Fibroblast of mammary gland (primary cell): Measurements from ENCODE around the gene GH1.
"Not testable (repeated sequence)": the region's sequence is repeated elsewhere in the genome, so short reads cannot be mapped to it uniquely, and the experiment has no call there.

Source experiments
- DNase-seq: peaks from one replicate; pipeline ENCODE4 v3.0.0-alpha.2; 2010; ENCODE audit warnings: low read depth
- H3K4me3 ChIP-seq: 2 replicates; pipeline ENCODE4 v1.5.1; 2011; ENCODE audit warnings: low read depth, mild to moderate bottlenecking, low read length, moderate library complexity; ENCODE audit not compliant: control insufficient read depth
- TF ChIP-seq, protein P1 (sequence below): conservative IDR thresholded peaks from 2 replicates; pipeline ENCODE4 v1.5.1; 2011; ENCODE audit warnings: low read depth, low read length, inconsistent platforms; ENCODE audit not compliant: control insufficient read depth, insufficient read depth

GH1 gene

DNA sequence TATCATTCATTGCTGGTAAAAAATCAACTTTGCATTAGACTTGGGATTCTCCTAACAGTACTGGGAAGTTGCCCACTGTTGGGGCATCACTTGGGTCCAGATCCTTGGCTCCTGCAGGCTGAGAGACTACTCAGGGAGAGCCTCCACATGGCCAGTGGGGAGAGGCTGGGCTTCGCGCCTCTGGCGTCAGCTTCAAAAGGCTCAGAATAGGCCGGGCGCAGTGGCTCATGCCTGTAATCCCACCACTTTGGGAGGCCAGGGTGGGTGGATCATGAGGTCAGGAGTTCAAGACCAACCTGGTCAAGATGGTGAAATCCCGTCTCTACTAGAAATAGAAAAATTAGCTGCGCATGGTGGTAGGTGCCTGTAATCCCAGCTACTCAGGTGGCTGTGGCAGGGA, 4.2 kb downstream of the GH1 start:
- TF ChIP-seq, protein P1, sequence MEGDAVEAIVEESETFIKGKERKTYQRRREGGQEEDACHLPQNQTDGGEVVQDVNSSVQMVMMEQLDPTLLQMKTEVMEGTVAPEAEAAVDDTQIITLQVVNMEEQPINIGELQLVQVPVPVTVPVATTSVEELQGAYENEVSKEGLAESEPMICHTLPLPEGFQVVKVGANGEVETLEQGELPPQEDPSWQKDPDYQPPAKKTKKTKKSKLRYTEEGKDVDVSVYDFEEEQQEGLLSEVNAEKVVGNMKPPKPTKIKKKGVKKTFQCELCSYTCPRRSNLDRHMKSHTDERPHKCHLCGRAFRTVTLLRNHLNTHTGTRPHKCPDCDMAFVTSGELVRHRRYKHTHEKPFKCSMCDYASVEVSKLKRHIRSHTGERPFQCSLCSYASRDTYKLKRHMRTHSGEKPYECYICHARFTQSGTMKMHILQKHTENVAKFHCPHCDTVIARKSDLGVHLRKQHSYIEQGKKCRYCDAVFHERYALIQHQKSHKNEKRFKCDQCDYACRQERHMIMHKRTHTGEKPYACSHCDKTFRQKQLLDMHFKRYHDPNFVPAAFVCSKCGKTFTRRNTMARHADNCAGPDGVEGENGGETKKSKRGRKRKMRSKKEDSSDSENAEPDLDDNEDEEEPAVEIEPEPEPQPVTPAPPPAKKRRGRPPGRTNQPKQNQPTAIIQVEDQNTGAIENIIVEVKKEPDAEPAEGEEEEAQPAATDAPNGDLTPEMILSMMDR, result no peak
- no peak for DNase-seq
- H3K4me3 ChIP-seq, result no peak overlapping the region

- DNase-seq, result no peak
- TF ChIP-seq, protein P1, result peak; percentile 42
Observed at GRCh38 chr17:63911657-63912100, 7.0 kb downstream of the GH1 start.

DNA sequence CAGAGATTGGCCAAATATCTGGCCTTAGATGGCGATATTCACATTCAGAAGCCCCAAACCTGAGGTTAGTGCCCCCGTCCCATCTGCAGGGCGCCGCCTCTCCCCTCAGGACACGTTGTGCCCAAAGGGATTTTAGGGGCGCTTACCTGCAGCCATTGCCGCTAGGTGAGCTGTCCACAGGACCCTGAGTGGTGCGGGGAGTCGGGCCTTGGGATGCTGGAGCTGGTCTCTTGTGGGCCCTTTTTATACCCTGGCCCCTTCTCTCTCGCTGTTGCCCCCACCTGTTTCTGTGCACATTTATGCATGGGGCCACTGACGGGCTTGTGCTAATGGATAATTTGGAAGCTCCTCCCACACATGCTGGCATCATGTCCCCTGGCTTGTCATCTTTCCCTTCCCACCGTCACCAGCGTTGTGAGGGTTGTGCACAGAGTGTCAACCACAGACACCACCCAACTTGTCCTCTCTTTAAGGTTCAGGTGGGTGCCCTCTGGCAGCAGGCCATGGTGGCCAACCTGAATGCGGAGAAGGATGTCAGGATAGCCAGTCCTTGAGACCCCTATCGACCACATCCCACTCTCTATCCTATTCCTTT, 7.5 kb downstream of the GH1 start, which contains the start of gene CSHL1:
Gene CSHL1, minus strand, starts transcription at position 218 of the 595 bp plus-strand sequence. Its CDS starts 62 bp downstream, at position 156.
- TF ChIP-seq, protein P1, result no peak
- no peak for DNase-seq
- H3K4me3 ChIP-seq, result no peak within 1 kb of the TSS

More at GRCh38 chr17:63911657-63912100, 7.0 kb downstream of the GH1 start:
- H3K4me3 ChIP-seq, result no peak overlapping the region

DNA sequence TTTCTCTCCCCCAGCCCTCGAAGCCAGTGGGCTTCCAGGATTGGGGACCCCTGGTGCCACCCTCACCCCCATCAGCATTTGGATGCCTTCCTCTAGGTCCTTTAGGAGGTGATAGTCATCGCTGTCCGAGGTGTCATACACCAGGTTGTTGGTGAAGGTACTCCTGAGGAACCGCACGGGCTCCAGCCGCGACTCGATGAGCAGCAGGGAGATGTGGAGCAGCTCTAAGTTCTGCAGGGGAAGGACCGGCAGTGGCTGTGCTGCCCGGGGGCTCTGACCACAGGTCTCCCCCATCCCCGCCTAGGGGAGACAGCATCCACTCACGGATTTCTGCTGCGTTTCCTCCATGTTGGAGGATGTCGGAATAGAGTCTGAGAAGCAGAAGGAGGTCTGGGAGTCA, 8.5 kb downstream of the GH1 start:
- DNase-seq, result no peak
- H3K4me3 ChIP-seq, result no peak overlapping the region
- TF ChIP-seq, protein P1, result no peak

GRCh38 chr17:63909586-63909985, 9.1 kb downstream of the GH1 start:
- not testable (repeated sequence) for DNase-seq, H3K4me3 ChIP-seq

- TF ChIP-seq, protein P1, result peak; percentile 21
- DNase-seq, result peak; percentile 22
- not testable (repeated sequence) for H3K4me3 ChIP-seq
Observed at GRCh38 chr17:63907161-63907778, 11.4 kb downstream of the GH1 start.

GRCh38 chr17:63904796-63905195, 13.8 kb downstream of the GH1 start:
- not testable (repeated sequence) for DNase-seq, H3K4me3 ChIP-seq
